K562 (cell line): ENCODE results near the gene TFAP2A. TPM values are rescaled to one million over a fixed set of nuclear protein-coding genes. Genes with fewer than 3 reads are reported as not detected.

Experiments used
- FOS ChIP-seq: IDR thresholded peaks from 3 replicates; pipeline ENCODE4 v1.6.1; 2011; ENCODE audit not compliant: insufficient read length; ENCODE audit errors: extremely low read depth
- LARP7 ChIP-seq: fragments of 450-650 bp; IDR thresholded peaks from 2 replicates; pipeline ENCODE4 v1.6.1; 2016
- RREB1 ChIP-seq: fragments of 250-450 bp; sonication (Bioruptor Pico); IDR thresholded peaks from 2 replicates; pipeline ENCODE4 v1.4.0; 2020
- SMARCA5 ChIP-seq: fragments of 450-650 bp; IDR thresholded peaks from 2 replicates; pipeline ENCODE4 v1.6.1; 2016
- THRA ChIP-seq: fragments of 450-650 bp; IDR thresholded peaks from 2 replicates; pipeline ENCODE4 v1.6.1; 2017; ENCODE audit warnings: mild to moderate bottlenecking, moderate library complexity
- ZBTB33 ChIP-seq: sonication (generic); formaldehyde crosslinking; IDR thresholded peaks from 2 replicates; pipeline ENCODE4 v1.8.1; 2023; ENCODE audit warnings: mild to moderate bottlenecking, missing genetic modification reagents
- polyA plus RNA-seq, 8 experiments: library from polyadenylated mRNA; depleted of rRNA in 4 of 8; stranded (reverse) in 5 of 8; unstranded in 3 of 8; fragments of >200 nt; fragmentation: Nextera tagmentation in 2 of 8; fragmentation: Illumina TruSeq in 1 of 8; extraction: Ambion mirVana in 2 of 8; extraction: Trizol in 1 of 8; gene quantifications; 2 replicates each; pipeline versions ENCODE4 v1.2.1 to v1.2.3, GENCODE V29; 2011 to 2014; ENCODE audit warnings: inconsistent platforms in 1 of 8, missing spikeins in 1 of 8
- total RNA-seq, 7 experiments: library from RNA; depleted of rRNA in 6 of 7; stranded (reverse); fragments of >200 nt in 6 of 7; fragmentation: Illumina TruSeq in 2 of 7; extraction: Trizol in 2 of 7; gene quantifications; 2 replicates each; pipeline versions ENCODE4 v1.2.1 to v1.2.3, GENCODE V29; 2011 to 2021; ENCODE audit warnings: low replicate concordance in 1 of 7

Gene TFAP2A
- total and polyA plus RNA-seq, 9 of the 15 experiments (the other 6 are each of a cell fraction or from before 2014, with no cell fraction given), result 0.14 to 0.53 (median 0.19) TPM; not detected in 1

- TF ChIP-seq RREB1 (no peak), SMARCA5 (no peak), THRA (no peak), LARP7 (no peak), FOS (no peak), ZBTB33 (CRISPR knock-in tag) (no peak)
Measured at GRCh38 chr6:10441655-10442009, 26.8 kb upstream of the TFAP2A start (continued).
